Measurements from ENCODE around the gene DUSP10.

Gene DUSP10

GRCh38 chr1:221761354-221762002 lies 19.6 kb upstream of the DUSP10 start:
- no peaks in the 10 kb centered on the region for H3K36me3 Mint-ChIP-seq (ENCODE audit: low read depth)
- H3K4me3 Mint-ChIP-seq = no peak overlapping the region
- peaks cover 8% of the 10 kb centered on the region for H3K4me1 Mint-ChIP-seq
- peaks cover 4% of the 10 kb centered on the region for H3K27me3 Mint-ChIP-seq (ENCODE audit: low read depth, poor library complexity)
- H3K27ac Mint-ChIP-seq = no peak overlapping the region
- no peaks in the 10 kb centered on the region for H3K9me3 Mint-ChIP-seq
- no peak for TF ChIP-seq CTCF (IDR thresholded peaks at IDR 0.05)
- DNase-seq = no peak

- no peak for DNase-seq
- H3K36me3 Mint-ChIP-seq (ENCODE audit: low read depth) = no peaks in the 10 kb centered on the region
- no peak for TF ChIP-seq CTCF (IDR thresholded peaks at IDR 0.05)
Observed at GRCh38 chr1:221760911-221761310, 19.0 kb upstream of the DUSP10 start.

GRCh38 chr1:221759436-221759835 lies 17.5 kb upstream of the DUSP10 start:
- Mint-ChIP-seq H3K27ac (no peak overlapping the region), H3K4me3 (no peak overlapping the region), H3K27me3 (ENCODE audit: low read depth, poor library complexity) (no peaks in the 10 kb centered on the region), H3K4me1 (no peaks in the 10 kb centered on the region), H3K9me3 (no peaks in the 10 kb centered on the region), H3K36me3 (ENCODE audit: low read depth) (no peaks in the 10 kb centered on the region)
- no peak for TF ChIP-seq CTCF (IDR thresholded peaks at IDR 0.05)
- DNase-seq = no peak

More at GRCh38 chr1:221760911-221761310, 19.0 kb upstream of the DUSP10 start:
- Mint-ChIP-seq H3K4me1 (peaks cover 3% of the 10 kb centered on the region), H3K27me3 (ENCODE audit: low read depth, poor library complexity) (no peaks in the 10 kb centered on the region), H3K4me3 (no peak overlapping the region), H3K9me3 (no peaks in the 10 kb centered on the region), H3K27ac (no peak overlapping the region)

GRCh38 chr1:221758455-221758854 lies 16.6 kb upstream of the DUSP10 start:
- Mint-ChIP-seq H3K4me1 (no peaks in the 10 kb centered on the region), H3K36me3 (ENCODE audit: low read depth) (no peaks in the 10 kb centered on the region), H3K9me3 (no peaks in the 10 kb centered on the region), H3K27me3 (ENCODE audit: low read depth, poor library complexity) (peaks cover 4% of the 10 kb centered on the region), H3K4me3 (no peak overlapping the region), H3K27ac (no peak overlapping the region)
- no peak for TF ChIP-seq CTCF (IDR thresholded peaks at IDR 0.05)
- no peak for DNase-seq

- H3K4me1 Mint-ChIP-seq = no peaks in the 10 kb centered on the region
- no peak for DNase-seq
- TF ChIP-seq CTCF (IDR thresholded peaks at IDR 0.05) = no peak
- no peaks in the 10 kb centered on the region for H3K36me3 Mint-ChIP-seq (ENCODE audit: low read depth)
- H3K9me3 Mint-ChIP-seq = no peaks in the 10 kb centered on the region
- no peak overlapping the region for H3K4me3 Mint-ChIP-seq
- H3K27me3 Mint-ChIP-seq (ENCODE audit: low read depth, poor library complexity) = peaks cover 4% of the 10 kb centered on the region
- no peak overlapping the region for H3K27ac Mint-ChIP-seq
Observed at GRCh38 chr1:221756830-221757551, 15.1 kb upstream of the DUSP10 start.

GRCh38 chr1:221753828-221754188 lies 11.9 kb upstream of the DUSP10 start:
- Mint-ChIP-seq H3K9me3 (no peaks in the 10 kb centered on the region), H3K36me3 (ENCODE audit: low read depth) (no peaks in the 10 kb centered on the region), H3K4me1 (peaks cover 8% of the 10 kb centered on the region), H3K4me3 (no peak overlapping the region), H3K27me3 (ENCODE audit: low read depth, poor library complexity) (peaks cover 4% of the 10 kb centered on the region), H3K27ac (no peak overlapping the region)
- no peak for DNase-seq
- TF ChIP-seq CTCF (IDR thresholded peaks at IDR 0.05) = no peak
